Measurements from ENCODE around the gene SPDEF. TPM values are rescaled to one million over a fixed set of nuclear protein-coding genes. Genes with fewer than 3 reads are reported as not detected.

Gene SPDEF
- total and polyA plus RNA-seq, 3 experiments from 2014 or later = not detected

DNA sequence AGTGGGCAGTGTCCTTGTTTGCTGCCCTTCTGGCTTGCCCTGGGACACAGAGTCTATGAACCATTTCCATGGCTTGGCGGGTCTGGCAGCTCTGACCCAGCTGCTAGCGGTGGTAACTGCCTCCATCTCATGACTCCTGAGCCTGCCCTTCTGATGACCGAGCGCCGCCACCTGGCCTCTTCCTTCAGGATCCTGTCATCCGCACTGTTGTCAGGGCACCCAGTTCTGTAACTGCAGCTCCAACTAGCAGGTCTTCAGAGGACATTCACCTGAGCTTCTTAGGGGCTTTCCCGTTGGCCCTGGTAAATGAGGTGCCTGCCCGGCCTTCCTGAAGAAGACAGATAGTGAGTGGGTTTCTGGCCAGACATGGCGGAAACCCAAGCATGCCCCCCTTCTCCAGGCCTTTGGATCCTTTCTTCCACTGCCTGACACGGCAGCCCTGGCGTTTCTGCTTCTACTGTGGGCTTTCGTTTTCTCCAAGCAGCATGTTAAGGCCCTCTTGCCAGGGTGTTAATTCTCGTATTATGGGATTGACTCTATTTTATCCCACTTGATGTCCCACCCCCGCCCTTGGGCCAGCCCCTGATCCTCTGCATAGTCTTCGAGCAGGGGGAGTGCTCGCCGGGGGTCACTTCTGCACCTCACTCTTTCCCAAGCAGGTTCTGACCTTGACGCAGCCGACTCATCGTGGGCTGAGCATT, 65.6 kb downstream of the SPDEF start:
- H3K4me3 Mint-ChIP-seq = no peak overlapping the region
- H3K27me3 Mint-ChIP-seq = no peaks in the 10 kb centered on the region
- no peaks in the 10 kb centered on the region for H3K9me3 Mint-ChIP-seq
- Histone ChIP-seq H3K4me1 (ENCODE audit: insufficient read depth, low read length) (peaks cover 12% of the 10 kb centered on the region), H3K27ac (ENCODE audit: low read depth, low read length) (no peak overlapping the region), H3K27me3 (ENCODE audit: insufficient read depth, low read length, poor library complexity, severe bottlenecking) (no peaks in the 10 kb centered on the region), H3K36me3 (ENCODE audit: insufficient read depth, low read length) (no peaks in the 10 kb centered on the region), H3K4me3 (ENCODE audit: low read length) (no peak overlapping the region), H3K9me3 (ENCODE audit: low read length) (no peaks in the 10 kb centered on the region)
- DNase-seq = no peak
- peak overlapping the region in 1 of 8 donors; percentile 60 for H3K27ac Mint-ChIP-seq
- ChIA-PET CTCF (no interaction called here), POLR2A (no interaction called here)
- H3K36me3 Mint-ChIP-seq = no peaks in the 10 kb centered on the region
- peaks cover 20 to 34% (median 27%) of the 10 kb centered on the region in 3 donors for H3K4me1 Mint-ChIP-seq

DNA sequence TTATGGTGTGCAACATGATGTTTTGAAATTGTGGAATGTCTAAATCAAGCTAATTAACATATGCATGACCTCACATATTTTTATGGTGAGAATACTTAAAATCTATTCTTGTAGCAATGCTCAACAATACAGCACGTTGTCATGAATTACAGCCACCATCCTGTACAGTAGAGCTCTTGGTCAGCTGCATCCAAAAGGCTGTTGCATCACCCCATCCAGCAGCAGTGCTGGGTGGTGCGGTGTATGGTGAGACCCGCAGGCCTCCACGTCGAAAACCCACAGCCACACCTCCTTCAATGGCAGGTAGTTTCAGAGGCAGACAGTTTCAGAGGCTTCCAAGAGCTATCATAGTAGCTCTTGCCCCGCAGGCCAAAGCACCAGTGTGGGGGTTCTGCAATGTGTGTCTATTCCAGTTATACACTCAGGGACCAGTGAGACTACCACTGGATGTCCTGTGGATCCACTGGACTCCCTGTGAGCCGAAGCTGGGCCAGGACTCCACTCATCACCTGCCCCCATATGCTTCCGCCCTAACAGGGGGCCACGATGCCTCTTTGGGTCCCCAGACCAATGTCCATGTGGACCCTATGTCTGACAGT, 66.8 kb downstream of the SPDEF start:
- ChIA-PET CTCF (interaction anchor here (0.9 kb wide), 1 partner anchor 8 kb away, joined by 3 read pairs; no protein-coding TSS in a partner anchor), POLR2A (interaction anchor here (0.5 kb wide), 1 partner anchor 578 kb away, joined by 13 read pairs; no protein-coding TSS in a partner anchor)
- Histone ChIP-seq H3K4me1 (ENCODE audit: insufficient read depth, low read length) (peaks cover 24% of the 10 kb centered on the region), H3K27ac (ENCODE audit: low read depth, low read length) (no peak overlapping the region), H3K4me3 (ENCODE audit: low read length) (no peak overlapping the region), H3K36me3 (ENCODE audit: insufficient read depth, low read length) (no peaks in the 10 kb centered on the region), H3K9me3 (ENCODE audit: low read length) (no peaks in the 10 kb centered on the region), H3K27me3 (ENCODE audit: insufficient read depth, low read length, poor library complexity, severe bottlenecking) (no peaks in the 10 kb centered on the region)
- no peak overlapping the region for H3K4me3 Mint-ChIP-seq
- H3K27me3 Mint-ChIP-seq = peaks cover 0 to 1% of the 10 kb centered on the region in 2 donors
- peaks cover 32 to 46% (median 38%) of the 10 kb centered on the region in 3 donors for H3K4me1 Mint-ChIP-seq
- no peaks in the 10 kb centered on the region for H3K9me3 Mint-ChIP-seq
- no peak for DNase-seq
- peak overlapping the region in 3 of 8 donors; percentile 59 to 61 (median 60) for H3K27ac Mint-ChIP-seq
- H3K36me3 Mint-ChIP-seq = no peaks in the 10 kb centered on the region

Other genes with a start within 250 kb of the SPDEF start
- 10 to 100 TPM; 16.6 to 16.8 TPM for gene NUDT3, start 163.7 kb downstream of the SPDEF start, total RNA-seq
- gene NUDT3, start 163.7 kb downstream of the SPDEF start, polyA plus RNA-seq = 9.7 TPM
- 1,000 to 10,000 TPM; 1,999 to 2,032 TPM for gene RPS10, start 130.3 kb downstream of the SPDEF start, total RNA-seq
- 1,462 TPM for gene RPS10, start 130.3 kb downstream of the SPDEF start, polyA plus RNA-seq
- under 1 TPM; 0.64 to 0.70 TPM for gene PACSIN1, start 90.3 kb downstream of the SPDEF start, total RNA-seq
- 5.6 TPM for gene PACSIN1, start 90.3 kb downstream of the SPDEF start, polyA plus RNA-seq
- 10 to 100 TPM; 53.3 to 61.9 TPM for gene ILRUN, start 140.4 kb upstream of the SPDEF start, total RNA-seq
- gene ILRUN, start 140.4 kb upstream of the SPDEF start, polyA plus RNA-seq = 18.8 TPM
- gene SNRPC, start 201.2 kb upstream of the SPDEF start, total RNA-seq = 100 to 1,000 TPM; 204 to 211 TPM
- gene SNRPC, start 201.2 kb upstream of the SPDEF start, polyA plus RNA-seq = 287 TPM
- gene BLTP3A, start 235.8 kb upstream of the SPDEF start, total RNA-seq = 10 to 100 TPM; 18.8 to 19.4 TPM
- gene BLTP3A, start 235.8 kb upstream of the SPDEF start, polyA plus RNA-seq = 1.8 TPM